Cortex of kidney (tissue), 1 donor: ENCODE data around the gene SFMBT1.

Experiments used
- DNase-seq: peaks from one replicate; lab custom pipeline; 2025; lab: John Stamatoyannopoulos, UW

Gene SFMBT1

GRCh38 chr3:52917044-52917443, 128.8 kb downstream of the SFMBT1 start:
- DNase-seq = no peak

GRCh38 chr3:52915294-52915693, 130.6 kb downstream of the SFMBT1 start:
- DNase-seq = no peak

GRCh38 chr3:52912885-52913731, 132.8 kb downstream of the SFMBT1 start:
- no peak for DNase-seq

- no peak for DNase-seq
These were observed 135.1 kb downstream of the SFMBT1 start for GRCh38 chr3:52910823-52911222.

- DNase-seq = no peak
These were observed 138.4 kb downstream of the SFMBT1 start for GRCh38 chr3:52907497-52907896.

- DNase-seq = no peak
These were observed 141.3 kb downstream of the SFMBT1 start for GRCh38 chr3:52904552-52904951.

GRCh38 chr3:52904000-52904399, 141.9 kb downstream of the SFMBT1 start:
- no peak for DNase-seq

- DNase-seq = no peak
These were observed 148.4 kb downstream of the SFMBT1 start, which contains the start of gene STIMATE for GRCh38 chr3:52897130-52898122. Gene STIMATE (minus strand): TSS chr3:52897548. CDS start chr3:52897450, 98 bp downstream.

GRCh38 chr3:52896613-52897012, 149.3 kb downstream of the SFMBT1 start:
- DNase-seq = no peak

GRCh38 chr3:52896151-52896550, 149.7 kb downstream of the SFMBT1 start:
- DNase-seq = no peak

GRCh38 chr3:52895418-52895817, 150.5 kb downstream of the SFMBT1 start:
- DNase-seq = no peak

GRCh38 chr3:52894756-52895155, 151.1 kb downstream of the SFMBT1 start:
- no peak for DNase-seq

GRCh38 chr3:52893723-52894122, 152.2 kb downstream of the SFMBT1 start:
- no peak for DNase-seq

GRCh38 chr3:52892625-52893311, 153.1 kb downstream of the SFMBT1 start:
- no peak for DNase-seq

- DNase-seq = no peak
These were observed 153.6 kb downstream of the SFMBT1 start for GRCh38 chr3:52892290-52892624.

GRCh38 chr3:52891615-52892081, 154.2 kb downstream of the SFMBT1 start:
- DNase-seq = no peak

- no peak for DNase-seq
These were observed 154.7 kb downstream of the SFMBT1 start for GRCh38 chr3:52891164-52891563.

GRCh38 chr3:52890735-52891134, 155.1 kb downstream of the SFMBT1 start:
- DNase-seq = no peak

- no peak for DNase-seq
These were observed 156.0 kb downstream of the SFMBT1 start for GRCh38 chr3:52889901-52890300.

GRCh38 chr3:52887166-52887565, 158.7 kb downstream of the SFMBT1 start:
- no peak for DNase-seq

- no peak for DNase-seq
These were observed 159.7 kb downstream of the SFMBT1 start for GRCh38 chr3:52886049-52886730.
